ENCODE data around the gene GPC6.

GRCh38 chr13:94344126-94344818 lies 1117.7 kb downstream of the GPC6 start:
- TF ChIP-seq CTCF (conservative IDR thresholded peaks at IDR 0.05) (no peak), ZFX (IDR thresholded peaks at IDR 0.05) (no peak)
